Heart left ventricle (tissue), 16 donors: ENCODE measurements around the gene CPEB4. TPM values are rescaled to one million over a fixed set of nuclear protein-coding genes. Genes with fewer than 3 reads are reported as not detected.

Experiments used
- ATAC-seq, 4 donors: fragments of 200-7000 bp; cut with Tn5 transposase; one replicate each; pipeline ENCODE4 v1.9.1; 2020 to 2022; ENCODE audit warnings: moderate library complexity in 4 of 4, mild to moderate bottlenecking in 3 of 4, moderate number of reproducible peaks in 1 of 4
- DNase-seq, 5 donors: peaks; one replicate each; pipeline ENCODE4 v3.0.0-alpha.2; 2020
- H3K27ac ChIP-seq, 12 donors: fragments of 200-600 bp; sonication (generic) in 4 of 12; one replicate each; pipeline versions ENCODE4 v1.5.0 to v1.8.0; 2016 to 2022; ENCODE audit warnings: mild to moderate bottlenecking in 2 of 12
- H3K27me3 ChIP-seq, 9 donors: fragments of 200-600 bp; sonication (generic) in 2 of 9; one replicate each; pipeline versions ENCODE4 v1.5.1 to v1.8.0; 2016 to 2022; ENCODE audit warnings: mild to moderate bottlenecking in 3 of 9
- H3K36me3 ChIP-seq, 9 donors: fragments of 200-600 bp; sonication (generic) in 2 of 9; one replicate each; pipeline versions ENCODE4 v1.5.0 to v1.8.0; 2018 to 2022; ENCODE audit warnings: mild to moderate bottlenecking in 2 of 9
- H3K4me1 ChIP-seq, 12 donors: fragments of 200-600 bp; sonication (generic) in 4 of 12; one replicate each; pipeline versions ENCODE4 v1.5.0 to v1.8.0; 2016 to 2022; ENCODE audit warnings: mild to moderate bottlenecking in 3 of 12
- H3K4me3 ChIP-seq, 12 donors: fragments of 200-600 bp; sonication (generic) in 4 of 12; one replicate each; pipeline versions ENCODE4 v1.5.0 to v1.8.0; 2017 to 2022; ENCODE audit warnings: mild to moderate bottlenecking in 9 of 12, moderate library complexity in 4 of 12
- H3K9me3 ChIP-seq, 12 donors: fragments of 200-600 bp; sonication (generic) in 4 of 12; one replicate each; pipeline versions ENCODE4 v1.5.0 to v1.8.0; 2016 to 2022; ENCODE audit warnings: mild to moderate bottlenecking in 1 of 12
- CTCF ChIP-seq, 12 donors: fragments of 200-600 bp; sonication (generic) in 4 of 12; IDR thresholded peaks; one replicate each; pipeline versions ENCODE4 v1.5.0 to v1.8.0; 2018 to 2022; ENCODE audit warnings: antibody characterized with exemption in 12 of 12, mild to moderate bottlenecking in 5 of 12
- POLR2A ChIP-seq, 2 donors: fragments of 450-650 bp; IDR thresholded peaks; one replicate each; pipeline ENCODE4 v1.6.1; 2017; ENCODE audit warnings: antibody characterized with exemption in 2 of 2, mild to moderate bottlenecking in 2 of 2, moderate library complexity in 2 of 2
- WGBS, 4 donors: extraction: QIAGEN DNeasy Blood & Tissue Kit in 2 of 4; methylation state at CpG; one replicate each; pipeline versions ENCODE4 v1.1.5 to v1.1.7; 2013 to 2018; 5-methylcytosine and 5-hydroxymethylcytosine counted together
- intact Hi-C, 10 donors: fragments of 100-400 bp; cut with DNase I; formaldehyde crosslinking; loops; one replicate each; pipeline versions ENCODE4 v1.11.1 to v1.14.2; 2022
- polyA plus RNA-seq, 2 donors: library from polyadenylated mRNA; stranded (reverse); fragments of 200-250 nt; gene quantifications; one replicate each; pipeline ENCODE4 v1.2.3, GENCODE V29; 2013
- total RNA-seq, 9 donors: library from RNA; depleted of rRNA in 2 of 9; stranded (reverse); fragments of >200 nt in 2 of 9; fragmentation: NEBNext Ultra II Directional in 3 of 9; extraction: Animal tissue kit (Norgen Biotek cat#: 25700) in 3 of 9; gene quantifications; one replicate each; pipeline versions ENCODE4 v1.1.0 to v1.2.4, GENCODE V29; 2016 to 2023
- donor health status: ischemic (EF 13 %, LVEDD 7.1; RV severe dilation, severe dysfunction).
- donor health status: healthy with polysubstance abuse.
- donor health status: DM: no; HTN: yes; CAD: no.
- donor health status: DM: no; HTN: no; CAD: no.
- donor health status: ischemic (EF 25% LVEDD 6.9; RV normal size, moderate dysfunction).
- donor health status: ischemic (EF 25% LVEDD 5.7; RV mildly dilated, moderate dysfunction).
- donor health status: healthy.
- donor health status: DM: yes; HTN: yes; CAD: no.
- donor health status: ischemic (EF 35%, LVEDD 5.7; RV mildly dilated, moderate dysfunction).
- donor health status: nonischemic (EF 11% LVEDD 7.7; RV severe dilation, severe dysfunction).
- donor health status: DM: yes; HTN: yes; CAD: no.
- donor health status: PGD.
- donor health status: ischemic (EF 29% LVEDD 5.4; RV normal size, mild dysfunction).
- donor health status: nonischemic (EF 23%, LVEDD 6.1; RV moderate dilation, normal function).

Gene CPEB4
- total and polyA plus RNA-seq, 11 donors: 28.7 to 217 (median 168) TPM

- ATAC-seq: peak in 3 of 4 donors; percentile 5 to 14 (median 10)
- intact Hi-C loops: loop anchor here in 7 of 10 donors (2.0 to 10.0 kb wide), 7 partner anchors 37 to 266 kb away; no protein-coding TSS in a partner anchor
- 11 to 21% (median 17%) methylated on average over 15 to 19 of the region's 19 CpGs for WGBS, 4 donors
Observed at GRCh38 chr5:173890195-173890991, 2.2 kb downstream of the CPEB4 start.

DNA sequence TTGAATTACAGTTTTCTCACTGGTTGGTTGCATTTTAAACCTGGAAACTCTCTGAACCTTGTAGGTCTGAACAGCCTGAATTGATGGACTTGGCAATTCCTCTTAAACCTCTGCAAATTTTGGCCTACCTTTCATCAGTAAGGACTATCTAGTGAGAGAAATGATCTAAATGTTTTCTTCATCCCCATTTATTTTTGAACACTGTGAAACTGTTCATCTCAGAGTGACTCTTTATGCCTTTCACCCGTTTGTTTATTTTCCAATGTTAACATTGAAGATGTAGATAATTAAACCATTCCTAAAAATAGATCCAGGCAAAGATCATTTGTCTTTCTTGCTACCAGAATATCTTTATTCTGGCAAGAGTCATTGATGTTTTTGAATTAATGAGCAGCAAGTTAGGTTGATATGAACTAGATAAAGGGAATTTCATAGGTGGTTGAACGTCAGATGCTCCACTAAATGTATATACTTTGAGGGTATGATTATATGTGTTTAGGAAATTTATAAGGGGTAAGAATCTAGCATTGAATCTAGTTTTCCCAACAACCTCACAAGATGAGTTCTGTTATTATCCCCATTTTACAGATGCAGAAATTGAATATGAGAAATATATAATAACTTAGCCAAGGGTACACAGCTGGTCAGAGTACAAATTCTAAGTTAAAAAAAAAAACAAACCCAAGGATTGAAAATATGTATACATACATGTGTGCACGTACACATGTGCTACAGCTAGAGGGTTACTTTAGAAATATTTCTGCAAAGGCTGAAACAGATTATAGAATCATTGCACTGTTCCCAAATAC is 3.4 kb downstream of the CPEB4 start:
- Histone ChIP-seq H3K9me3 (no peaks in the 10 kb centered on the region), H3K27ac (peak overlapping the region; percentile 75 to 98 (median 92)), H3K4me1 (peaks cover 0 to 85% (median 20%) of the 10 kb centered on the region in 12 donors), H3K27me3 (no peaks in the 10 kb centered on the region), H3K4me3 (peak overlapping the region; percentile 45 to 96 (median 78)), H3K36me3 (peaks cover 0 to 4% (median 0%) of the 10 kb centered on the region in 9 donors)
- intact Hi-C loops: loop anchor here in 7 of 10 donors (2.0 to 10.0 kb wide), 7 partner anchors 36 to 267 kb away; no protein-coding TSS in a partner anchor
- no peak for DNase-seq
- ATAC-seq: no peak
- WGBS, 4 donors: 33 to 41% (median 38%) methylated on average over 3 of the region's 3 CpGs
- TF ChIP-seq CTCF (IDR thresholded peaks at IDR 0.05) (no peak), POLR2A (IDR thresholded peaks at IDR 0.05) (no peak)

More at GRCh38 chr5:173890195-173890991, 2.2 kb downstream of the CPEB4 start:
- peak in 4 of 5 donors; percentile 38 to 59 (median 50) for DNase-seq
- Histone ChIP-seq H3K27me3 (no peaks in the 10 kb centered on the region), H3K4me3 (peak overlapping the region; percentile 45 to 96 (median 78)), H3K27ac (peak overlapping the region; percentile 75 to 98 (median 92)), H3K36me3 (peaks cover 0 to 4% (median 0%) of the 10 kb centered on the region in 9 donors), H3K4me1 (peaks cover 0 to 85% (median 20%) of the 10 kb centered on the region in 12 donors), H3K9me3 (no peaks in the 10 kb centered on the region)
- peak in 1 of 2 donors; percentile 41 for TF ChIP-seq POLR2A (IDR thresholded peaks at IDR 0.05)
- no peak for TF ChIP-seq CTCF (IDR thresholded peaks at IDR 0.05)

- TF ChIP-seq POLR2A (IDR thresholded peaks at IDR 0.05) (no peak), CTCF (IDR thresholded peaks at IDR 0.05) (no peak)
- no peaks in the 10 kb centered on the region for H3K9me3 ChIP-seq
- H3K36me3 ChIP-seq: peaks cover 0 to 11% (median 3%) of the 10 kb centered on the region in 9 donors
- 49 to 59% (median 56%) methylated on average over 2 of the region's 2 CpGs for WGBS, 4 donors
- H3K4me3 ChIP-seq: peak overlapping the region; percentile 9 to 96 (median 78)
- ATAC-seq (no peak), DNase-seq (no peak)
- H3K4me1 ChIP-seq: peaks cover 0 to 91% (median 20%) of the 10 kb centered on the region in 12 donors
- H3K27ac ChIP-seq: peak overlapping the region in 10 of 12 donors; percentile 74 to 98 (median 92)
- no peaks in the 10 kb centered on the region for H3K27me3 ChIP-seq
- intact Hi-C loops: loop anchor here in 6 of 10 donors (5.0 to 10.0 kb wide), 5 partner anchors 34 to 268 kb away; no protein-coding TSS in a partner anchor
Observed at GRCh38 chr5:173893192-173893561, 5.0 kb downstream of the CPEB4 start.
